LNCAP (cell line): ENCODE measurements around the gene ANKRD13B.

Experiments
- TF ChIP-seq, protein P1 (sequence below): fragments of 450-650 bp; IDR thresholded peaks from 2 replicates; pipeline ENCODE4 v1.5.1; 2017; ENCODE audit warnings: mild to moderate bottlenecking

ANKRD13B gene

DNA sequence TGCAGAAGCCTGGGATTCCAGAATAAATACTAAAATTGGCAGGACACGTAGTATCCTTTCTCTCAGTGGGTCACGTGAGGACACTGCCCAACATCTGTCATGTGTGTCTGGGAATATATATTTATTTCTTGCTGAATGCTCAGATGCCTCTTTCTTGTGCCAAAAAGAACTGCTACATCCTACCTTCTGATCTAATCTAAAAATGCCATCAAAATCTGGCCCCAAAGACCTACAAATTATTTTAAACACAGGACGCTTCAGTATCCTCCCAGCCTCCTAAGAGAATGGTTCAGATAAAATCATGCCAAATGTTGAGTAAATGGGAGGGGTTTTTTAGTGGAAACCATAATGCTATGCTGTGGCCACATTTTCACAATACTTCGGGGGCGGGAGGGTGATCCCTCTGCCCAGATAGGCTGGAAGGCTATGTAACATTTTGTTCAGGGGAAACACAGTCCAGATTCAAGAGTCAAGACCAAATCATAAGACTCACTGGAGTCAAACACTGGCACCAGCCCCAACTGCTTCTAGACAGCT, 52.7 kb downstream of the ANKRD13B start:
- TF ChIP-seq, protein P1, sequence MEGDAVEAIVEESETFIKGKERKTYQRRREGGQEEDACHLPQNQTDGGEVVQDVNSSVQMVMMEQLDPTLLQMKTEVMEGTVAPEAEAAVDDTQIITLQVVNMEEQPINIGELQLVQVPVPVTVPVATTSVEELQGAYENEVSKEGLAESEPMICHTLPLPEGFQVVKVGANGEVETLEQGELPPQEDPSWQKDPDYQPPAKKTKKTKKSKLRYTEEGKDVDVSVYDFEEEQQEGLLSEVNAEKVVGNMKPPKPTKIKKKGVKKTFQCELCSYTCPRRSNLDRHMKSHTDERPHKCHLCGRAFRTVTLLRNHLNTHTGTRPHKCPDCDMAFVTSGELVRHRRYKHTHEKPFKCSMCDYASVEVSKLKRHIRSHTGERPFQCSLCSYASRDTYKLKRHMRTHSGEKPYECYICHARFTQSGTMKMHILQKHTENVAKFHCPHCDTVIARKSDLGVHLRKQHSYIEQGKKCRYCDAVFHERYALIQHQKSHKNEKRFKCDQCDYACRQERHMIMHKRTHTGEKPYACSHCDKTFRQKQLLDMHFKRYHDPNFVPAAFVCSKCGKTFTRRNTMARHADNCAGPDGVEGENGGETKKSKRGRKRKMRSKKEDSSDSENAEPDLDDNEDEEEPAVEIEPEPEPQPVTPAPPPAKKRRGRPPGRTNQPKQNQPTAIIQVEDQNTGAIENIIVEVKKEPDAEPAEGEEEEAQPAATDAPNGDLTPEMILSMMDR, result no peak

DNA sequence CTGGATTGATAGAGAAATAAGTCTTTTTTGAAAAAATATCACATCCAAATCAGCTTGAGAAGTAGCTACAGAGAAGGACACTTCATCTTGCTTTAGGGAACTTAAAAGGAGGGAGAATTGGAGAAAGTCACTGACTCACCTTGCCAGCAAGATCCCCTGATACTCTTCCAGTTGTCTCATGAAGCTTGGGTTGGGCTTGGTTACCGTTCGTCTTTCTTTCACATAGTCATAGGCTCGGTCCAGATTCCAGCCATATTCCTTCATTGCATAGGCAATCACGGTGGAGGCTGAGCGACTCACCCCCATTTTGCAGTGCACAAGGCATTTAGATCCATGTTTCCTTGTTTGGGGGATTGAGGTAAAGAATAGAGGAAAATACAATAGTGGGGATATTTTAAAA, 55.1 kb downstream of the ANKRD13B start:
- TF ChIP-seq, protein P1, result no peak

DNA sequence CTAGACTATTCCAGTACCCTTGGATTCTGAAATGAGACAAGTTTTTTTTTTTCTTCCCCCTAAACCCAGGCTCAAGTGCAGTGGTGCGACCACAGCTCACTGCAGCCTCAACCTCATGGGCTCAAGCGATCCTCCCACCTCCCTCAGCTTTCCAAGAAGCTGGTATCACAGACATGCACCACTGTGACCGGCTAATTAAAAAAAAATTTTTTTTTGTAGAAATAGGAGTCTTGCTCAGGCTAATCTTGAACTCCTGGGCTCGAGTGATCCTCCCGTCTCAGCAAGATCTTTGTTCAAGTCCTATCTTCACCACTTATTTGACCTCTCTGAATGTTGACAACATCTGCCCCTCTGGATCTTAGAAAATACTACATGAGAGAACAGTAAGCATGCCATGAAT, 56.4 kb downstream of the ANKRD13B start:
- TF ChIP-seq, protein P1, result no peak

DNA sequence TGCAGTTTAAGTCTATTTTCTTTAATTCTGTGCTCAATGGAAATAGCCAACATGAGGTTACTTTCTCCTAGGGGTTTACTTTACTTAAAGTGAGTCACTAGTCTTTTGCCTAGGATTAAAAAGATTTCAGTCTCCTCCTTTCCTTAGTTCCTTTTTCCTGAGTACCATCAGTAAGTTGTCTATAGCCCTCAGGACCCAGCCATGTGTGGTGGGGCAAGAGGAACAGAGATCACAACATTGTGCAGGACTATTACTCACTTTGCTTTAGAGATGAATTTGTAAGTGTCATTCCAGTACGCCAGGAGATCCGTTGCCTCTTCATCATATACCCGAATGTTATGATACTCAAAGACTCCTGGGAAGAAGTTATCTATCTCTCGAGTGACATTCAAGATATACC, 57.5 kb downstream of the ANKRD13B start:
- TF ChIP-seq, protein P1, result no peak

DNA sequence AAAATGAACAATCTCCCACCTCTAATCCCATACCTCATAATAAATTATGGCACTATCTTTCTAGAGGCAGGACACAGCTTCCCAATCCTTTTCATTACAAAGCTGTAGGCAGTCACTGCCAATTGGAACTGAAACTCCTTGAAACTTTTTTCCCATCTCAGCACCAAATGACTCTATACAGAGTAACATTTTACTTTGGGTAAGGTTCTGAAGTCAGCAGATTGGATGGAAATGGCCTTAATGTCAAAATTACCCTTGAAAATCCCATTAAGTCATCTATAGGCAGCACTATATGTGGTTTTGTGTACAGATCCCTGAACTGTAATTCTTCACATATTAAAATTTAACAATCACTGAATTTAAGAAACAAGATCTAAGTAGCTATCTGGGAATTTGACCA, 60.0 kb downstream of the ANKRD13B start:
- TF ChIP-seq, protein P1, result no peak

DNA sequence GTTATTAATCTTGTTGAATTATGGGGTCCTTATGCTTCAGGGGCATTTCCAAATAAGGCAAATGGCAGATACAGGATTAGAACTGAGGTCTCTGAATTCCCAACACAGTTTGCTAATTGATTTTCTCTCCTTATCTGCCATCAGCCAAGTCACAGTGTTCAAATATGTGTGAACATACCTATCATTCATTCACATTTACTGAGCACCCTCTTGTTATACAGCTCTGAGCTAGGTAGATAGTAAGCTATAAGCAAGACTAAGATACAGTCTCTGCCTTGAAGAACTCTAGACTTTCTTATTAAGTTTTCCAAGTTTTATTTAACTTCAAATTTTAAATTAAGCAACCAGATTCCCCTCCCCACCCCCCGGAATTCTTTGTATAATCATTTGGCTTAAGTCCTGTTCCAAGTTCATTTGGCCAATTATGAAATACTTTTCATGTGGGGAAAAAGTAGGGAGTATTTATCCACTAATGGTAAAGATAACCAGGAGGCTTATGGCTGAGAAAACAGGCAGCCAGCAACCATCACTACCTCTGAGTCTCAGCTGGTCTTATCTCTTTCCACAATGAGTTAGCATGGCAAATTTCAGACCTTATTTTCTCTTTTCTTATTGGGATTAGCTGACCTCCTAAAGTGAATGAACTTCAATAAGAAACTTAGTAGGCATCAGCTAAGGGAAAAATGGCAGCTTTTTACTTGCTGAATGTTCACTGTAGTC, 61.2 kb downstream of the ANKRD13B start:
- TF ChIP-seq, protein P1, result no peak

DNA sequence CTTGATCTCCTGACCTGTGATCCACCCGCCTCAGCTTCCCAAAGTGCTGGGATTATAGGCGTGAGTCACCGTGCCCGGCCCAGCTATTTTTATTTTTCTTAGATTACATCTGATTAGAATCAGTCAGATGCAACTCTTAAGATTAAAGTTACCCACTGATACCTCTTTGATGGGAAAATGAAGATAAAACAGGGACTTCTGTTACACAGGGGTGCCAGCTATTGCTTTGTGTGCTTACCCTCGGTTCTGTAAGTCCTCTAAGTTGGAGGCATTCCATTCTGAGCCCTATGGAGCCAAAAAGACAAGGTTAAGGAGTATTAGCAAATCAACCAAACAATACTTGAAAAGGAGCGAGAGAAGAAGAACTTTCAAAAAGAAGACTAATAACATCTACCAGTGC, 62.4 kb downstream of the ANKRD13B start:
- TF ChIP-seq, protein P1, result no peak

DNA sequence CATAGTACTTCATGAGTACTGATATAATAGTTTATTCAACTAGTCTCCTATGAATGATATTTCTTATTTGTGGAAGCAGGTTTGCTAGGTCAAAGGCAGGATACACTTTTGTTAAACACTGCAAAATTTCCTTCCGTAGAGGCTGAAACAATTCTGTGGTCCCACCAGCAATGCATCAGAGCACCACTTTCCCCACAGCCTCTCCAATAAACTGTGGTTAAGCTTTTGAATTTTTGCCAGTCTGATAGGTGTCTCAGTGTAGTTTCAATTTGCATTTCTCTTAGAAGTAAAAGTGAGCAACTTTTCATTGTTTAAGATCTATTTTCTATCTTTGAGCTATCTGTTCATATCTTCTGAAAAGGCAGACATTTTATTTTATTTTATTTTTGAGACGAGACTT, 66.2 kb downstream of the ANKRD13B start:
- TF ChIP-seq, protein P1, result no peak
